ENCODE results near the gene CPA5. TPM values are rescaled to one million over a fixed set of nuclear protein-coding genes. Genes with fewer than 3 reads are reported as not detected.

CPA5 gene
- total RNA-seq, 2 experiments from 2014 or later, result not detected

DNA sequence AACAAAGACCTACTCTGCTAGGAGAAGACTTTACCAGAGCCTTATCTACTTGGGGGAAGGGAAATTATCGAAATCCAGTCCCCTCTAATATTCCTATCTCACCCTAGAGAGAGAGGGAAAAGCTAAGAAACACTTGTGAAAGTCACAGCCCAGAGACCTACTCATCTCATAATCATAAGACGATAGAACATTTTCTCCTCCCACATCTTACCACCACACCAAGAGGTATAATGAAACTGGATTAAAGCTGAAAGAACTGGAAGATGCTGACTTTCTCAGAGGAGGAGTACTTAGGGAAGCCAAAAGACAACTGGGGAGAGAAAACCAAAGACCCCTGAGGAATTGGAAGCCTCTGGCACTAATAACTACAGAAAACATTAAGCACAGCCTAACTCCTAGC lies 10.8 kb upstream of the CPA5 start:
- Histone ChIP-seq H3K9me2 (ENCODE audit: insufficient read depth, low read length) (no peaks in the 10 kb centered on the region), H2AFZ (ENCODE audit: low read length) (no peak overlapping the region), H3K79me2 (ENCODE audit: insufficient read depth, low read depth, low read length) (no peaks in the 10 kb centered on the region), H3K36me3 (ENCODE audit: insufficient read depth, low read length) (no peaks in the 10 kb centered on the region), H4K20me1 (ENCODE audit: insufficient read depth, low read length) (no peaks in the 10 kb centered on the region), H3K27ac (ENCODE audit: low read depth, low read length, poor library complexity, severe bottlenecking) (no peak overlapping the region), H3K4me3 (ENCODE audit: low read depth, low read length, poor library complexity, severe bottlenecking) (no peak overlapping the region), H3K4me1 (ENCODE audit: insufficient read depth, low read length, poor library complexity, severe bottlenecking) (no peaks in the 10 kb centered on the region), H3K4me2 (ENCODE audit: low read length) (no peak overlapping the region), H3K9me3 (ENCODE audit: low read length) (no peaks in the 10 kb centered on the region)
- ChIA-PET POLR2A (interaction anchor here (0.6 kb wide), 1 partner anchor 305 kb away, joined by 3 read pairs; no protein-coding TSS in a partner anchor), CTCF (ENCODE audit: unreplicated experiment) (no interaction called here)
- no peak for TF ChIP-seq CTCF (conservative IDR thresholded peaks at IDR 0.05; ENCODE audit: low read length)
- TF ChIP-seq EZH2phosphoT487 (IDR thresholded peaks at IDR 0.05; ENCODE audit: borderline replicate concordance, low read depth, low read length), result no peak
- no TSS peak for BruUV-seq (replicated peaks)
- no peak for DNase-seq (ENCODE audit: low spot score)
- intact Hi-C loops (cut with micrococcal nuclease; ENCODE audit: unreplicated experiment), result no loop called here

DNA sequence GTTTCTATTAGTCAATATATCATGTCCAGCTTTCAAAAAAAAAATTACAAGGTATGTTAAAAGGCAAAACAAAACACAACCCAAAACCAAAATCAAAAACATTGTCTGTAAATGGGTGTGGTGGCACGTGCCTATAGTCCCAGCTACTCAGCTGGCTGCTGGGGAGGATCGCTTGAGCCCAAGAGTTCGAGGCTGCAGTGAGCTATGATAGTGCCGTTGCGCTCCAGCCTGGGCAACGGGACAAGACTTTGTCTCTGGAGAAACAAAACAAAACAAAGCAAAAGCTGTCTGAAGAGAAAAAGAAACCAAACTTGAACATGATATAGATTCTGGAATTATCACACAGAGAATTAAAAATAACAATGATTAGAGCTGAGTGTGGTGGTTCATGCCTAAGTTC lies 10.3 kb upstream of the CPA5 start:
- Histone ChIP-seq H3K4me2 (ENCODE audit: low read length) (no peak overlapping the region), H3K4me1 (ENCODE audit: insufficient read depth, low read length, poor library complexity, severe bottlenecking) (no peaks in the 10 kb centered on the region), H2AFZ (ENCODE audit: low read length) (no peak overlapping the region), H3K27ac (ENCODE audit: low read depth, low read length, poor library complexity, severe bottlenecking) (no peak overlapping the region), H3K9me3 (ENCODE audit: low read length) (no peaks in the 10 kb centered on the region), H3K9me2 (ENCODE audit: insufficient read depth, low read length) (no peaks in the 10 kb centered on the region), H3K36me3 (ENCODE audit: insufficient read depth, low read length) (no peaks in the 10 kb centered on the region), H3K79me2 (ENCODE audit: insufficient read depth, low read depth, low read length) (no peaks in the 10 kb centered on the region), H4K20me1 (ENCODE audit: insufficient read depth, low read length) (no peaks in the 10 kb centered on the region), H3K4me3 (ENCODE audit: low read depth, low read length, poor library complexity, severe bottlenecking) (no peak overlapping the region)
- intact Hi-C loops (cut with micrococcal nuclease; ENCODE audit: unreplicated experiment), result no loop called here
- TF ChIP-seq CTCF (conservative IDR thresholded peaks at IDR 0.05; ENCODE audit: low read length), result no peak
- no peak for TF ChIP-seq EZH2phosphoT487 (IDR thresholded peaks at IDR 0.05; ENCODE audit: borderline replicate concordance, low read depth, low read length)
- no TSS peak for BruUV-seq (replicated peaks)
- no peak for DNase-seq (ENCODE audit: low spot score)
- ChIA-PET CTCF (ENCODE audit: unreplicated experiment) (no interaction called here), POLR2A (interaction anchor here (0.6 kb wide), 1 partner anchor 304 kb away, joined by 3 read pairs; no protein-coding TSS in a partner anchor)

GRCh38 chr7:130337410-130337971 lies 7.1 kb upstream of the CPA5 start:
- TF ChIP-seq EZH2phosphoT487 (IDR thresholded peaks at IDR 0.05; ENCODE audit: borderline replicate concordance, low read depth, low read length) (no peak), CTCF (conservative IDR thresholded peaks at IDR 0.05; ENCODE audit: low read length) (no peak)
- POLR2A ChIA-PET, result no interaction called here
- CTCF ChIA-PET (ENCODE audit: unreplicated experiment), result interaction anchor here (0.6 kb wide), 1 partner anchor 1562 kb away, joined by 3 read pairs; no protein-coding TSS in a partner anchor
- H2AFZ ChIP-seq (ENCODE audit: low read length), result no peak overlapping the region
- H3K9me2 ChIP-seq (ENCODE audit: insufficient read depth, low read length), result no peaks in the 10 kb centered on the region
- H4K20me1 ChIP-seq (ENCODE audit: insufficient read depth, low read length), result no peaks in the 10 kb centered on the region
- no TSS peak for BruUV-seq (replicated peaks)
- no peaks in the 10 kb centered on the region for H3K36me3 ChIP-seq (ENCODE audit: insufficient read depth, low read length)
- no peak overlapping the region for H3K4me3 ChIP-seq (ENCODE audit: low read depth, low read length, poor library complexity, severe bottlenecking)
- no peak overlapping the region for H3K4me2 ChIP-seq (ENCODE audit: low read length)
- no peak overlapping the region for H3K27ac ChIP-seq (ENCODE audit: low read depth, low read length, poor library complexity, severe bottlenecking)
- intact Hi-C loops (cut with micrococcal nuclease; ENCODE audit: unreplicated experiment), result no loop called here
- no peaks in the 10 kb centered on the region for H3K79me2 ChIP-seq (ENCODE audit: insufficient read depth, low read depth, low read length)
- H3K4me1 ChIP-seq (ENCODE audit: insufficient read depth, low read length, poor library complexity, severe bottlenecking), result no peaks in the 10 kb centered on the region
- H3K9me3 ChIP-seq (ENCODE audit: low read length), result no peaks in the 10 kb centered on the region
- DNase-seq (ENCODE audit: low spot score), result no peak

Measured in OCI-LY7 (cell line).